Omental fat pad (tissue), 4 donors: ENCODE data around the gene IRF1. TPM values are rescaled to one million over a fixed set of nuclear protein-coding genes. Genes with fewer than 3 reads are reported as not detected.
A peak's percentile ranks its signal among the peaks of the same experiment; 100 is the strongest.
"Not testable (repeated sequence)": the region's sequence is repeated elsewhere in the genome, so short reads cannot be mapped to it uniquely, and the experiment has no call there.

Experiments
- ATAC-seq: fragments of 150-250 bp; one replicate; pipeline ENCODE4 v1.9.1; 2016; ENCODE audit warnings: mild to moderate bottlenecking, moderate library complexity; ENCODE audit not compliant: low FRiP score
- DNase-seq: peaks from one replicate; pipeline ENCODE4 v3.0.0-alpha.2; 2019; ENCODE audit warnings: low spot score
- CTCF ChIP-seq, 3 donors: fragments of 450-650 bp; IDR thresholded peaks; one replicate each; pipeline ENCODE4 v1.5.1; 2016 to 2017; ENCODE audit warnings: antibody characterized with exemption in 3 of 3, mild to moderate bottlenecking in 3 of 3, moderate library complexity in 2 of 3
- total RNA-seq, 4 donors: library from RNA; depleted of rRNA; stranded (reverse); fragments of >200 nt; gene quantifications; one replicate each; pipeline ENCODE4 v1.1.0, GENCODE V29; 2016

The IRF1 gene
- total RNA-seq, 4 donors from 2014 or later, result 23.5 to 172 (median 133) TPM

GRCh38 chr5:132445930-132446329 lies 44.6 kb downstream of the IRF1 start:
- DNase-seq (no peak), ATAC-seq (no peak)
- no peak for TF ChIP-seq CTCF (IDR thresholded peaks at IDR 0.05)

GRCh38 chr5:132445640-132445923 lies 45.0 kb downstream of the IRF1 start:
- ATAC-seq (no peak), DNase-seq (no peak)
- TF ChIP-seq CTCF (IDR thresholded peaks at IDR 0.05), result no peak

GRCh38 chr5:132444841-132445639 lies 45.5 kb downstream of the IRF1 start:
- no peak for ATAC-seq
- no peak for DNase-seq
- TF ChIP-seq CTCF (IDR thresholded peaks at IDR 0.05), result no peak

- no peak for TF ChIP-seq CTCF (IDR thresholded peaks at IDR 0.05)
- DNase-seq (no peak), ATAC-seq (no peak)
These were observed 46.5 kb downstream of the IRF1 start for GRCh38 chr5:132444061-132444460.

GRCh38 chr5:132439521-132440089 lies 51.0 kb downstream of the IRF1 start:
- ATAC-seq (peak; percentile 92), DNase-seq (no peak)
- TF ChIP-seq CTCF (IDR thresholded peaks at IDR 0.05), result no peak

- TF ChIP-seq CTCF (IDR thresholded peaks at IDR 0.05), result no peak
- ATAC-seq (no peak), DNase-seq (no peak)
These were observed 51.7 kb downstream of the IRF1 start for GRCh38 chr5:132438917-132439316.

GRCh38 chr5:132438267-132438645 lies 52.3 kb downstream of the IRF1 start:
- ATAC-seq, DNase-seq: not testable (repeated sequence)
